GM21529 (cell line): ENCODE results near the gene FOSL1.
"Not testable (repeated sequence)": the region's sequence is repeated elsewhere in the genome, so short reads cannot be mapped to it uniquely, and the experiment has no call there.

Source experiments
- ATAC-seq: cut with Tn5 transposase; IDR thresholded peaks from one replicate; pipeline ENCODE4 v1.9.1; 2021; ENCODE audit not compliant: unreplicated experiment

The FOSL1 gene

DNA sequence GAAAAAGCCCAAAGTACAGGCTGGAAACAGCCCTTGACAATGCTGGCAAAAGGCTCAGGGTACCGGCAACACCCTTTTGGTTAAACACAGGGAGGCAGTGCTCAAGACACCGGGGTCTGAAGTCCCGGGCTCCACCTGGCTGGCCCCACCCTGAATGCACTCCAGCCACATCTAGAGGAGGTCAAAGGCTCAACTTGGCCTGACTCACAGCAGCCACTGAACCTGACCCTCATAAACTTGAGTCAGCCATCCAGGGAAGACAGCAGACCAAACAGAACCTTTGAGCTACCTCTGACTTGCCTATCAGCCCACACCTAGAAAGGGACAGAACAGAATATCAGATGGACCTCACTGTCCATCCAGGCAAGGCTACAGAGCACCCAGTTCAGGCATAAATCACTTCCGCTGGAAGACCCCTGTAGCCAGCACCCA is 46.0 kb downstream of the FOSL1 start:
- no peak for ATAC-seq

DNA sequence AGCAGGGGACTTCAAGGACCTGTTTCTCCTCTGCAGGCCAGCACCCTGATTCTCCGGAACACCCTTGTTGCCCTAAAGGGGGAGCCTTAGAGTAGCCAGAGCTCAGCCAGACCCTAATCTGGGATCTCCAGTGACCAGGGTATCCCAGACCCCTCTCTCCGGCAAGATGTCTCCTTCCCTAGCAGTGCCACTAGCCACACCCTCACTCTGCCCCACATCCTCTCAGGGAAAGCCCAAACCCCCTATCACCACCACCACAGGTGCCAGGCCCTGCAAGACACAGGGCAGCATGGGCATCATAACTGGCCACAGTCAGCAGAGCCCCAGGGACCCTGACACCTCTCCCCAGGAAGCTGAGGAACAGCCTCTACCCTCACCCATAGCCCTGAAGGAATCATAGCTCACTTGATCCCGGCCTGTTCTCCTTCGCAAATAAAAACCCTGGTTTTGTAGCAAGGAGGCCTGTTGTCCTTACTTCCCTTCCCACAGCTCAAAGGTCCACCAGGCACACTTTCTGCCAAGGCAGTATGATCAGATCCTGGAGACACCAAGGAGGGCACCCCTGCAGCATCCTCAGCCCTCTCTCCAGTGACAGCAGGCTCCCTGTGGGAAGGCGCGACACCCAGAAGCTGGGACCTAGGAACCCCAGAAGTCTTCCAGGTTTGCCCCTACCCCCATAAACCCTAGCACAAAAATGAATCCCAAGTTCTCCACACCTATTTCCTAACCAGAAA is 46.8 kb downstream of the FOSL1 start:
- no peak for ATAC-seq

DNA sequence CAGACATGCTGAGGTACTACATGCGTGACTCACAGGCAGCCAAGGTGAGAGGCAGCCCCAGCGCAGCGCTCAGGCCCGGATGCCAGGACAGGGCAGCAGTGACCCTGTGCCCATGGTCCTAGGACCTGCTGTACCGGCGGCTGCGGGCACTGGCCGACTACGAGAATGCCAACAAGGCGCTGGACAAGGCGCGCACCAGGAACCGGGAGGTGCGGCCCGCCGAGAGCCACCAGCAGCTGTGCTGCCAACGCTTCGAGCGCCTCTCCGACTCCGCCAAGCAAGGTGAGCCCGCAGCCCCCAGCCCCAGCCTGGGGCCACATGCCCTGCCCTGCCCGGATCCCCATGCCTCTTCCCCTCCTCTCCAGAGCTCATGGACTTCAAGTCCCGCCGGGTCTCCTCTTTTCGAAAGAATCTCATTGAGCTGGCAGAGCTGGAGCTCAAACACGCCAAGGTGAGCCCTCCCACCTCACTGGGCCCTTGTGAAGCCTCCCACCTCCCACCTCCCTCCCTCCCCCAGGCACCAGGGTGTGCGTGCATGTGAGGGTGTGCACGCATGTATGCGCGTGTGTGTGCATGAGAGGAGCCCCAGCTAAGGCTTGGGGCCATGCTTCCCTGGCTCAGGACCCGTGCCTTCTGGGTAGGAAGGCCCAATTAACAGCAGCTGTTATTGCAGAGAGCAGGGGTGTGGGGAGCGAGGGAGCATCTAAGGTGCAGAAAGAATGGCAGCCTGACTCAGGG is 47.5 kb downstream of the FOSL1 start:
- ATAC-seq = no peak

DNA sequence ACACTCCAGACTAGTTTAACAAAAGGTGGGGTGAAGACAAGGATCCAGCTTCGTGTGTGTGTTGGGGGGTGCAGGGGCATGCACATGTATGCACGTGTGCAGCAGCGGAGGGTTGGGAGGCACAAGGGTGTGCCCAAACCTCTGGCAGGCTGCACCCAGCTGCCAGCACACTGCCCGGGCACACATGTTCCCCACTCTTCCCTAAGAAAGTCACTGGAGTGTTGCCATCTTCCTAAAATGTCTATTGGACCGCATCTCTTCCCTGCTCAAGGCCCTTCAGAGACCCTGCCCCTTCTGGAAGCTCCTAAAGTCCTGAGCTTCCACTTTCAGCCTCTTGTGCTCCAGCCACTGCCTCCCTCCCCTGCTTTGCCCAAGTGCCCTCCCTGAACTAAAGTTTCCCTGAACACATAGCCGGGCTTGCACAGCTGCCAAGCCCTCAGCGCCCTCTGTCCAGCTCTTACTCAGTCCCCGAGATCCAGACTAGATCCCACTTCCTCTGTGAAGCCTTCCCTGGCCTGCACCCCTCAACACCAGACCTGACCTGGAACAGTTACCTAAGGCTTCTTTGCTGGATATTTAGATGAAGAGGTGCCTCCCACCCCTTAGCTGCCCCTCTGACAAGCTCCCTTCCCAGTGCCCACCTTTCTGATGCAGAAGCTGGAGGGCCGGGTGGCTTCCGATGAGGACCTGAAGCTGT is 48.2 kb downstream of the FOSL1 start:
- ATAC-seq = no peak

DNA sequence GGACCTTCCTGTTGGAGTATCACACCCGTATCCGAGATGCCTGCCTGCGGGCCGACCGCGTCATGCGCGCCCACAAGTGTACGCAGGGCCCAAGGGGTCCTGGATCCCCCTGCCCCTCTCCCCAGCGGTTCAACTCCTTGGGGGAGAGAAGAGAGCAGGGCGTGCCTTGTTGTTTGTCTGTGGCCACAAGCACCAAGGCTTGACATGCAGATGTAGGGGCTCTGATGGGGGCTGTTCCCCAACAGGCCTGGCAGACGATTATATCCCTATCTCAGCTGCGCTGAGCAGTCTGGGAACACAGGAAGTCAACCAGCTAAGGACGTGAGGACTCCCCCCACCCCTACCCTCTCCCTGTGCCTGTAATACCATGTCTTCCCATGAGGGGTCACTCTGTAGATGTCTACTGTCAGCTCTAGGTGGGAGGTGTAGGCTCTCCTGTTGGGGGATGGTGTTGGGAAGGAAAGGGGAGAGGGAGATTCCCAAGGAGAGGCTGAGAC is 49.1 kb downstream of the FOSL1 start:
- no peak for ATAC-seq

DNA sequence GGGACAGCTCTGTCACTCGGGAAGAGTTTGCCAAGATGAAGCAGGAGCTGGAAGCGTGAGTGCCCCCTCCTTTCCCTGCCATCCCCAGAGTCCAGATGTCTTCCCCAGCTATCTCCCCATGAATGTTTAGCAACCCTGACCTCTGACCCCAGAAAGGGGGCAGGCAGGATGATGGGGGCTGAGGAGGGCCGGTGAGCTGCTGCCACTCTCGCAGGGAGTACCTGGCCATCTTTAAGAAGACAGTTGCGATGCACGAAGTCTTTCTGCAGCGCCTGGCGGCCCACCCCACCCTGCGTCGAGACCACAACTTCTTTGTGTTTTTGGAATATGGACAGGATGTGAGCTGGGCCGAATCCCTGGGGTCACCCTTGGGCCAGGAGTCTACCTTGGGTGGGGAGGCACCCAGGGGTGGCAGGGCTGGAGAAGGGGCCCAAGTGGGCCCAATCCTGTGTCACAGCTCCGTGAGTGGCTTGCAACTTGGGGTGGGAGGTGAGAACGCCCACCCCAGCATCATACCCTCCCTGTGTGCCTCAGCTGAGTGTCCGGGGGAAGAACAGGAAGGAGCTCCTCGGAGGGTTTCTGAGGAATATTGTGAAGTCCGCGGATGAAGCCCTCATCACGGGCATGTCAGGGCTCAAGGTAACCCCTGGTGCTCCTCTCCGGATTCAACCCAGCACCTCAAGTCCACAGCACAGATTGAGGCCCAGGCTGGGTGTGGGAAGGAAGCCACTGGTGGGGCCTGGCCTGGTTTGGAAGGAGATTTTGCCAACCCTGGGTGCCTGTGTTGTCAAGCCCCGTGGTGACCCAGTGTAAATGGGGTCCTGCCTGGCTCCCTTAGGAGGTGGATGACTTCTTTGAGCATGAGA is 49.7 kb downstream of the FOSL1 start:
- no peak for ATAC-seq

DNA sequence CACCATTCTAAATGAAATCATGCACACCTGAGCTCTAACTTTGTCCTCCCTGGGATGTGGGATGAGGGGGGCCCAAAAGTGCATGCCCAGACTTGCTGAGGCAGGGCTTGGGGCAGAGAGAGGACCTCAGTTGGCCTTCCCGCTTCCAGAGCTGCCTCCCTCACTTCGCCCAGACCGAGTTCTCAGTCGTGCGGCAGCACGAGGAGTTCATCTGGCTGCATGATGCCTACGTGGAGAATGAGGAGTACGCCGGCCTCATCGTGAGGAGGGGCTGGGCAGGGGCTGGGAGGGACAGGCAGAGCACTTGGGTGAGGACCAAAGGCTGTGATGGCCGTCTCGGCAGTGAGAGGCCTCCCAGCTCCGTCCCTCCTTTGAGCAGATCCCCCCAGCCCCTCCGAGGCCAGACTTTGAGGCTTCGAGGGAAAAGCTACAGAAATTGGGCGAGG is 50.4 kb downstream of the FOSL1 start:
- ATAC-seq = no peak

DNA sequence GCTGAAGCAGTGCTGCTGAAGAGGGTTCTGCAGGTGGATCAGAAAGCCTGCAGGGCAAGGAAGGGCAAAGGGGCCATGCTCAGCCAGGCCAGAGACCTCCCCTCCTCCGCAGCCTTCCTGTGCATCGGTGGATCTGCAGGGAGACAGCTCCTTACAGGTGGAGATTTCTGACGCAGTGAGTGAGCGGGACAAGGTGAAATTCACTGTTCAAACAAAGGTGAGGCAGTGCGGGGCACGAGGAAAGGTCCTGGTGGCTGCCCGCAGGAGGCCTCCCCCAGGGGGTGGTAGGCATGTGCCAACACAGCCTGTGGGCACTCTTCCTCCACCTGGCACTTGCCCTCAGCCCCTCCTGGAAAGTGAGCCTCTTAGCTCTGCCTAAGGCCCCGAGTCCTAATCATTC is 50.8 kb downstream of the FOSL1 start:
- no peak for ATAC-seq

DNA sequence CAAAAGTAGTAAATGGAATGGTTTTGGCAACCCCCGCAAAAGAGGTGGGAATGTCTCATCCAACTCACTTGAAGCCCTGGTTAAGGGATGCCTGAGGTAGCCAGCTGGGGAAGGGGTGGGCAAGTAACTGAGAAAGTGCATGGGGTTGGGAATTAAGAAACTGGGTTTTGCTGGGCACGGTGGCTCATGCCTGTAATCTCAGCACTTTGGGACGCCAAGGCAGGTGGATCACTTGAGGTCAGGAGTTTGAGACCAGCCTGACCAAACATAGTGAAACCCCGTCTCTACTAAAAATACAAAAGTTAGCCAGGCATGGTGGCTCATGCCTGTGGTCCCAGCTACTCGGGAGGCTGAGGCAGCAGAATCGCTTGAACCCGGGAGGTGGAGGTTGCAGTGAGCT is 51.5 kb downstream of the FOSL1 start:
- not testable (repeated sequence) for ATAC-seq

DNA sequence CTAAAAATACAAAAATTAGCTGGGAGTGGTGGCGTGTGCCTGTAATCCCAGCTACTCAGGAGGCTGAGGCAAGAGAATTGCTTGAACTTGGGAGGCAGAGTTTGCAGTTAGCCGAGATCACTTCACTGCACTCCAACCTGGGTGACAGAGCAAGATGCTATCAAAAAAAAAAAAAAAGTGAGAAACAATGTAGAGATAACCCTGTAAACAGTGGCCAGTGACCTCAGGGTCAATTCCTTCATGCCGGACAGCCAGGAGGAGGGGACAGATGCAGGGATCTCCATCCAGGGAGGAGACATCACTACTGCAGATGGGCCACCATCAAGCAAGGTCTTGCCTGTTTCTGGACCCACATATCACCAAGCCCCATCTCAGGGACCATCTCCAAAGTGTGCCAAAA is 52.4 kb downstream of the FOSL1 start:
- no peak for ATAC-seq

DNA sequence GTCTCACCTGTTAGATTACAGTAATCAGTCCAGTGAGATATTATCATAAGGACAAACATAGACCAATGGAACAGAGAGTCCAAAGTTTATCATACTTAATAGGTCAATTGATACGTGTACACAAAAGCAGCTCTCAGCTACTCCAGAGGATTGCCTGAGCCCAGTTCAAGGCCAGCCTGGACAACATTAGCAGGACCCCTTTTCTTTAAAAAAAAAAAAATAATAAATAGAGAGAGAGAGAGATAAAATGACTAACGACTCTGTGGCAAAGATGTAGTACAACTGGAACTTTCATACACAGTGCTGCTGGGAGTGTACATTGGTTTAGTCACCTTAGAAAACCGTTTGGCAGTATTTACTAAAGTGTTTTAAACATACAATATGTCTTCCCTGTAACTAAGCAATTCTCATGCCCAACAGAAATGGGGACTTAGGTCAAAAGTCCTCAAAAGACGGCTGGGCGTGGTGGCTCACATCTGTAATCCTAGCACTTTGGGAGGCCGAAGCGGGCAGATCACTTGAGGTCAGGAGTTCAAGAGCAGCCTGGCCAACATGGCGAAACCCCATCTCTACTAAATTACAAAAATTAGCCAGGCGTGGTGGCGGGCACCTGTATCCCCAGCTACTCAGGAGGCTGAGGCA is 55.8 kb downstream of the FOSL1 start:
- no peak for ATAC-seq

DNA sequence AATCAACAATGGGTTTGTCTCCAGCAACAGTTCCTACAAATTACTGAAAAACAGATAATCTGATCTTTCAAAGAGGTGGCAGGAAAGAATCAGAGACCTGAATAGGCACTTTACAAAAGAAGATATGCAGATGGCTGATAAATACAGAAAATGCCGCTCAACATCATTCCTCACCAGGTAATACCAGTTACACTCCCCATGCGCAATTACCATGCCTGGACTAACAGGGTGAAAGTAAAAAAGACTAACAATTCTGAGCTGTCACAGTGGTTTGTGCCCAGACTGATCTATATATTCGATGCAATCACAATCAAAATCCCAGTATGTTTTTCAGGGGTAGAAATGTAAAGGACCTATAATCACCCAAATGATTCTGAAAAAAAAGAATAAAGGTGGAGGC is 56.4 kb downstream of the FOSL1 start:
- no peak for ATAC-seq

DNA sequence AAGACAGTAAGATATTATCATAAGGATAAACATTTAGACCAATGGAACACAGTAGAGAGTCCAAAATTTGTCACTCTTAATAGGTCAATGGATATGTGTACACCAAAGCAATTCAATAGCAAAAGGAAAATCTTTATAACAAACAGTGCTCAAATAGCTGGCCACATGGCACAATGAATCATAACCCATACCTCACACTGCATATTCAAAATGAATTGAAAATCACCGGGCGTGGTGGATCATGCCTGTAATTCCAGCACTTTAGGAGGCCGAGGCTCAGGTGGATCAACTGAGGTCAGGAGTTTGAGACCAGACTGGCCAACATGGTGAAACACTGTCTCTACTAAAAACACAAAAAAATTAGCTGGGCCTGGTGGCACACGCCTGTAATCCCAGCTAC is 58.0 kb downstream of the FOSL1 start:
- no peak for ATAC-seq
